ENCODE data around the gene SND1. TPM values are rescaled to one million over a fixed set of nuclear protein-coding genes. Genes with fewer than 3 reads are reported as not detected.

Gene SND1
- total and polyA plus RNA-seq, 2 of the 4 experiments (the other 2 are of a cell fraction): 154 to 294 TPM

DNA sequence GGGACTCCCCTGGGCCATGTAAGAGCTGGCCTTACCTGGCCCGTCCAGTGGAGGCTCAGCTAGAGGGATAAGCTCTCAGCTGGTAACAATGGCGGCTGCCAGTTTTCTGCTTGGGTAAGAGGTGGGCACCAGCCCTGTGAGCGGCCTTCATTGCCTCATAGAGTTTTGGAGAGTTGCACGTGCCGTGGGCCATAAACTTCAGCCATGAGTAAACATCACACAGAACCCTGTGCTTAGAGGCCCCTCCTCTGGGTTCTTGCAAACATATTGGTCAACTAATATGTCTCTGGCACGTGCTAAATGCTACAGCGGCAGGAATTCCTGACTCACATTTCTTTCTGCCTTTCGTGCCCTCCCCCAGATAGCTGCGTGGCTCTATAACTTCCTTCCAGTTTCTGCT is 485.2 kb downstream of the SND1 start:
- Histone ChIP-seq H2BK120ac (ENCODE audit: low read depth, low read length) (no peak overlapping the region), H4K5ac (ENCODE audit: low read depth, low read length) (no peak overlapping the region), H4K91ac (ENCODE audit: insufficient read depth, low read depth, low read length) (no peak overlapping the region), H3K27me3 (ENCODE audit: control insufficient read depth, insufficient read depth, low read length) (peaks cover 49% of the 10 kb centered on the region), H3K23ac (ENCODE audit: low read depth, low read length) (no peak overlapping the region), H2BK20ac (ENCODE audit: low read depth, low read length) (no peak overlapping the region), H3K4me3 (ENCODE audit: insufficient read depth, low read depth, low read length) (no peak overlapping the region), H2AK9ac (replicated peaks; ENCODE audit: low read depth, low read length, poor library complexity) (peak overlapping the region; percentile 55), H2BK15ac (ENCODE audit: low read depth, low read length) (no peak overlapping the region), H2BK5ac (ENCODE audit: low read depth, low read length, poor library complexity, severe bottlenecking) (no peak overlapping the region), H2AFZ (replicated peaks; ENCODE audit: low read length, poor library complexity) (peak overlapping the region; percentile 4), H2AK5ac (ENCODE audit: low read depth, low read length) (no peak overlapping the region), H4K20me1 (ENCODE audit: insufficient read depth, low read length) (no peaks in the 10 kb centered on the region), H3K79me1 (ENCODE audit: low read depth in 1 of 2, low read length in 2 of 2) (no peaks in the 10 kb centered on the region), H3K9me3 (ENCODE audit: control insufficient read depth, insufficient read depth, low read length) (peaks cover 4% of the 10 kb centered on the region), H3K56ac (ENCODE audit: extremely low read depth, insufficient read depth, low read length) (no peak overlapping the region), H4K8ac (ENCODE audit: low read depth in 2 of 2, low read length in 2 of 2) (no peak overlapping the region), H3K18ac (ENCODE audit: low read depth, low read length) (no peak overlapping the region), H3K14ac (replicated peaks; ENCODE audit: low read depth, low read length) (no peak overlapping the region), H3K4me1 (ENCODE audit: control insufficient read depth, insufficient read depth, low read length) (peaks cover 2% of the 10 kb centered on the region; the same call in 1 of the 2 replicates), H3K36me3 (ENCODE audit: control insufficient read depth, insufficient read depth, low read length) (no peaks in the 10 kb centered on the region), H3K27ac (ENCODE audit: insufficient read depth, low read length) (no peak overlapping the region), H3K9me1 (ENCODE audit: insufficient read depth, low read length) (no peaks in the 10 kb centered on the region; the same call in 1 of the 2 replicates), H3K9ac (ENCODE audit: low read depth, low read length) (no peak overlapping the region), H3K4me2 (ENCODE audit: low read depth, low read length) (no peak overlapping the region), H3K4ac (ENCODE audit: low read depth, low read length) (no peak overlapping the region)
- in situ Hi-C loops (cut with MboI; ENCODE audit: low sequenced_read_pairs): no loop called here
- POLR2A ChIA-PET (ENCODE audit: unreplicated experiment): no interaction called here
- CTCF ChIA-PET: interaction anchor here (0.5 to 1.8 kb wide), 3 partner anchors 10 to 776 kb away, joined by 3 to 5 read pairs (median 4); no protein-coding TSS in a partner anchor
- TF ChIP-seq, protein P1, sequence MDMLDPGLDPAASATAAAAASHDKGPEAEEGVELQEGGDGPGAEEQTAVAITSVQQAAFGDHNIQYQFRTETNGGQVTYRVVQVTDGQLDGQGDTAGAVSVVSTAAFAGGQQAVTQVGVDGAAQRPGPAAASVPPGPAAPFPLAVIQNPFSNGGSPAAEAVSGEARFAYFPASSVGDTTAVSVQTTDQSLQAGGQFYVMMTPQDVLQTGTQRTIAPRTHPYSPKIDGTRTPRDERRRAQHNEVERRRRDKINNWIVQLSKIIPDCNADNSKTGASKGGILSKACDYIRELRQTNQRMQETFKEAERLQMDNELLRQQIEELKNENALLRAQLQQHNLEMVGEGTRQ (IDR thresholded peaks at IDR 0.05; ENCODE audit: low read depth, low read length): no peak
- TF ChIP-seq CHD1 (IDR thresholded peaks at IDR 0.05; ENCODE audit: low read depth, low read length) (no peak), BHLHE40 (IDR thresholded peaks at IDR 0.05; ENCODE audit: low read depth, low read length) (peak; percentile 98), RCOR1 (IDR thresholded peaks at IDR 0.05; ENCODE audit: insufficient replicate concordance, low read length) (no peak), FOS (IDR thresholded peaks at IDR 0.05; ENCODE audit: low read depth, low read length) (no peak), CEBPB (IDR thresholded peaks at IDR 0.05; ENCODE audit: low read depth, low read length) (peak; percentile 38; the same call in 1 of the 2 replicates), POLR2A (IDR thresholded peaks at IDR 0.05; ENCODE audit: low read depth, low read length) (no peak), SMC3 (IDR thresholded peaks at IDR 0.05; ENCODE audit: low read depth, low read length) (no peak), MAZ (IDR thresholded peaks at IDR 0.05; ENCODE audit: borderline replicate concordance, low read depth, low read length) (no peak), RFX5 (IDR thresholded peaks at IDR 0.05; ENCODE audit: low read depth, low read length) (no peak), MXI1 (IDR thresholded peaks at IDR 0.05; ENCODE audit: borderline replicate concordance, low read depth, low read length) (0 out of 2 replicates have a peak, but pooled peaks have one; percentile 37), NFE2L2 (IDR thresholded peaks at IDR 0.05; ENCODE audit: low read depth, low read length) (no peak)
- TF ChIP-seq, protein P2, sequence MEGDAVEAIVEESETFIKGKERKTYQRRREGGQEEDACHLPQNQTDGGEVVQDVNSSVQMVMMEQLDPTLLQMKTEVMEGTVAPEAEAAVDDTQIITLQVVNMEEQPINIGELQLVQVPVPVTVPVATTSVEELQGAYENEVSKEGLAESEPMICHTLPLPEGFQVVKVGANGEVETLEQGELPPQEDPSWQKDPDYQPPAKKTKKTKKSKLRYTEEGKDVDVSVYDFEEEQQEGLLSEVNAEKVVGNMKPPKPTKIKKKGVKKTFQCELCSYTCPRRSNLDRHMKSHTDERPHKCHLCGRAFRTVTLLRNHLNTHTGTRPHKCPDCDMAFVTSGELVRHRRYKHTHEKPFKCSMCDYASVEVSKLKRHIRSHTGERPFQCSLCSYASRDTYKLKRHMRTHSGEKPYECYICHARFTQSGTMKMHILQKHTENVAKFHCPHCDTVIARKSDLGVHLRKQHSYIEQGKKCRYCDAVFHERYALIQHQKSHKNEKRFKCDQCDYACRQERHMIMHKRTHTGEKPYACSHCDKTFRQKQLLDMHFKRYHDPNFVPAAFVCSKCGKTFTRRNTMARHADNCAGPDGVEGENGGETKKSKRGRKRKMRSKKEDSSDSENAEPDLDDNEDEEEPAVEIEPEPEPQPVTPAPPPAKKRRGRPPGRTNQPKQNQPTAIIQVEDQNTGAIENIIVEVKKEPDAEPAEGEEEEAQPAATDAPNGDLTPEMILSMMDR (conservative IDR thresholded peaks at IDR 0.05; ENCODE audit: low read depth, low read length): no peak
- DNase-seq: peak; percentile 58
- dilution Hi-C loops (cut with HindIII; ENCODE audit: low sequenced_read_pairs, unreplicated experiment): no loop called here
- WGBS, 2 experiments (ENCODE audit: extremely low coverage in 2 of 2, insufficient read length in 1 of 2): 17% methylated on average over 7 of the region's 9 CpGs; no CpG with 5 or more reads in 1 of the 2 experiments
- BruUV-seq (replicated peaks): no TSS peak
- peak; percentile 68 for ATAC-seq (ENCODE audit: low read depth)
- intact Hi-C loops (cut with micrococcal nuclease): no loop called here
